Right forelimb (tissue), 1 donor: ENCODE results near the gene PYM1.
"Not testable (repeated sequence)": the region's sequence is repeated elsewhere in the genome, so short reads cannot be mapped to it uniquely, and the experiment has no call there.

ENCODE experiments used
- DNase-seq: peaks from one replicate; pipeline ENCODE4 v3.0.0-alpha.2; 2018

Gene PYM1

GRCh38 chr12:55938826-55939501 is 11.3 kb upstream of the PYM1 start:
- no peak for DNase-seq

GRCh38 chr12:55937981-55938380 is 10.3 kb upstream of the PYM1 start:
- DNase-seq: no peak

GRCh38 chr12:55935738-55936151 is 8.1 kb upstream of the PYM1 start:
- DNase-seq: no peak

- no peak for DNase-seq
Measured at GRCh38 chr12:55934773-55935172, 7.1 kb upstream of the PYM1 start.

- DNase-seq: no peak
Measured at GRCh38 chr12:55933799-55934742, 6.4 kb upstream of the PYM1 start.

- no peak for DNase-seq
Measured at GRCh38 chr12:55933169-55933798, 5.6 kb upstream of the PYM1 start.

GRCh38 chr12:55932551-55932910 is 4.8 kb upstream of the PYM1 start:
- DNase-seq: no peak

GRCh38 chr12:55931780-55932550 is 4.3 kb upstream of the PYM1 start:
- DNase-seq: peak; percentile 84

GRCh38 chr12:55931317-55931779 is 3.7 kb upstream of the PYM1 start:
- no peak for DNase-seq

- DNase-seq: peak; percentile 57
Measured at GRCh38 chr12:55930771-55931316, 3.1 kb upstream of the PYM1 start, which contains the start of gene DGKA. Gene DGKA, plus strand, starts transcription at chr12:55931162. Its CDS starts 5,342 bp downstream, at chr12:55936504.

- DNase-seq: no peak
Measured at GRCh38 chr12:55929306-55929791, 1.7 kb upstream of the PYM1 start.

- DNase-seq: peak; percentile 96
Measured at GRCh38 chr12:55926738-55927587, 731 bp downstream of the PYM1 start.

- DNase-seq: no peak
Measured at GRCh38 chr12:55925870-55926737, 1.6 kb downstream of the PYM1 start.

- no peak for DNase-seq
Measured at GRCh38 chr12:55925371-55925770, 2.3 kb downstream of the PYM1 start.

GRCh38 chr12:55923648-55924047 is 4.0 kb downstream of the PYM1 start:
- DNase-seq: not testable (repeated sequence)

- no peak for DNase-seq
Measured at GRCh38 chr12:55922126-55922525, 5.6 kb downstream of the PYM1 start.

- DNase-seq: not testable (repeated sequence)
Measured at GRCh38 chr12:55919032-55919431, 8.7 kb downstream of the PYM1 start.

GRCh38 chr12:55915482-55915859 is 12.2 kb downstream of the PYM1 start:
- DNase-seq: no peak

- DNase-seq: no peak
Measured at GRCh38 chr12:55912908-55913307, 14.8 kb downstream of the PYM1 start.

- DNase-seq: no peak
Measured at GRCh38 chr12:55909513-55909884, 18.2 kb downstream of the PYM1 start.
